GM19238 (cell line): ENCODE data around the gene MAP7D3.
"Not testable (repeated sequence)": the region's sequence is repeated elsewhere in the genome, so short reads cannot be mapped to it uniquely, and the experiment has no call there.

Experiments
- DNase-seq: peaks from one replicate; pipeline ENCODE4 v3.0.0; 2011; ENCODE audit warnings: low spot score; ENCODE audit not compliant: insufficient read length

Gene MAP7D3

DNA sequence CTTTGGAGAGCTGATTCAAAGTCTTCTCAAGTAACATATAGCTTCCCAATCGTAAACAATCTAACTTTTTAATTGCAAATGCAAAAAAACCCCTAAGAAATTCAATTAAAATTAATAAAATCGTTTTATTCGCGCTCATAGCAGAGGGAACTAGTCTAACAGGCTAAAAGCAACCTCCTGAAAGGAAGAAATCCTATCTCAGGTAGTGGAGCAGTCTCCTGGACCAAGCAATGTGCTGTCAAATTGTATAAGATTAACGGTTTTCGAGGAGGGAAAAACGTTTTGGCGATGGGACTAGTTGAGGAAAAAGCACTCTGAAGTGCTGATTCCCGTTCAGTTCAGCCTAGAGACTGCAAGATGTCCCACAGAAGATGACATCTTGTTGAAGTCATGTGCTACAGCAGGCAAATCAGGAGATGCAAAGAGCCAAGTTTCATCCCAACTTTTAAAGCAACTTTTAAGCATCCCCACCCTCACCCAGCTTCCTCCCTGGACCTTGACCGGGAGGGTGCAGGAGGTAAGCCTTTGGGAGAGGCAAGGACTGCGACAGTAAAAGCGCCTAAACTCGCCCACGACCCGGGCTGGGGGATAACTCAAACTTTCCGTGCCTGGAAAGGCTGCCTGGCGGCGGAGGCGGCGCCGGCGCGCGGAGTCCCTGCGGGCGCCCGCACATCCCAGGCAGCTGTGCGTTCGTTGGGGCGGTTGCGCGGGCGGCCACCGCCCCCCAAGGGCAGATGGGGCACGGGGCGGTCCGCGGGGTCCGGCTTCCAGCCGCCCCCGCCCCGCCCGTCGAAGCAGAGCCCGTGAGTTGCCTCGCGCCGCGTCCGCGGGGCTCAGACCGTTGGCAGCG is 784 bp downstream of the MAP7D3 start:
- DNase-seq = no peak

DNA sequence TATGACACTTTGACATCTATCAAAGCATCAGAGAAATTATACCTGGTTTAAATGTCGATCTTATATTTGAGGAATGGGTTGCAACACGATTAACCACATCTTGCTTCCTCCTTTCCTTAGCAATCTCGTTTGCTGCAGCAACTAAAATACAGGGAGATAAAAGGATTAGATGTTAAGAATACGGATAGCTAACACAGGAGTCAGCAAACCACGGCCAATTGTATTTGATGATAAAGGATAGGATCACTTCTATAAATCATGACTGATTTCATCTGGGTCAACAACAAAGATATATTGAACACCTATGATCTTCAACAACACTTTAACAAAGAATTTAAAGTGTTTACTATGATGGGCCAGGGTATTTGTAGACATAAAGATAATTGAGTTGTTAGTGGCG is 5.0 kb downstream of the MAP7D3 start:
- DNase-seq = no peak

DNA sequence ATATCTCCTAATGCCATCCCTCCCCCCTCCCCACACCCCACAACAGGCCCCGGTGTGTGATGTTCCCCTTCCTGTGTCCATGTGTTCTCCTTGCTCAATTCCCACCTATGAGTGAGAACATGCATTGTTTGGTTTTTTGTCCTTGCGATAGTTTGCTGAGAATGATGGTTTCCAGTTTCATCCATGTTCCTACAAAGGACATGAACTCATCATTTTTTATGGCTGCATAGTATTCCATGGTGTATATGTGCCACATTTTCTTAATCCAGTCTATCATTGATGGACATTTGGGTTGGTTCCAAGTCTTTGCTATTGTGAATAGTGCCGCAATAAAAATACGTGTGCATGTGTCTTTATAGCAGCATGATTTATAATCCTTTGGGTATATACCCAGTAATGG is 13.4 kb downstream of the MAP7D3 start:
- not testable (repeated sequence) for DNase-seq

DNA sequence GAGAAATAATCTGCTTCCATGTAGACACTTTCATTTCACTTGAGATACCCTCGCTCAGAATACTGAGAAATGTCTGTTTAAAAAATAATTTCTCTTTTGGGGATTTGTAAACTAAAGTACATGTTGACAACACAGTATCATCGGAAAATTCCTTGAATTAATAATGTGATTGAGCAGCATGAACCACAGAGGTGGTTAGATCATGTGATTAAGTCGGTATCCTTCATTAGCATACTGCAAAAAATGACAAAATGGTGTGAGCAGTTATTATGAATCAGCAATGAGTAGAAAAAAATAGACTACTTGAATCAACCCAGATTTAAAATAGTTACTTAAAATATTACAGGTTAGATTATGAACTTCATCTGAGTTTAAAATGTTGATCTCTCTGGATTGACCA is 14.1 kb downstream of the MAP7D3 start:
- no peak for DNase-seq

DNA sequence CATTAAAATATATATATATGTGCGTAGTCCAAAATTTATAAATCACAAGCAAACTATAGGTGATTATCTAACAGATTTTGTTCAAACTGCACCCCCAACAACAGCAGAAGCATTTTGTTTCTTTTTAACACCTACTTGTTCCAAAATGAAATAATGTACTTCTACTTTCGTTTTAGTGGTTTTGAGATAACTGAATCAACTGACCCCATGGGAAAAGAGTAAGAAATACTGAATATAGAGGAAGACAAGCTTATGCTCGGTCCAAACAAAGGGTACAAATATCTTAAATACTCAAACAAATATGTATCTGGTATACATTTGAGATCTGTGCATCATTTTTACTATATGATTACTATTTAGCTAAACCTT is 22.4 kb downstream of the MAP7D3 start:
- no peak for DNase-seq

DNA sequence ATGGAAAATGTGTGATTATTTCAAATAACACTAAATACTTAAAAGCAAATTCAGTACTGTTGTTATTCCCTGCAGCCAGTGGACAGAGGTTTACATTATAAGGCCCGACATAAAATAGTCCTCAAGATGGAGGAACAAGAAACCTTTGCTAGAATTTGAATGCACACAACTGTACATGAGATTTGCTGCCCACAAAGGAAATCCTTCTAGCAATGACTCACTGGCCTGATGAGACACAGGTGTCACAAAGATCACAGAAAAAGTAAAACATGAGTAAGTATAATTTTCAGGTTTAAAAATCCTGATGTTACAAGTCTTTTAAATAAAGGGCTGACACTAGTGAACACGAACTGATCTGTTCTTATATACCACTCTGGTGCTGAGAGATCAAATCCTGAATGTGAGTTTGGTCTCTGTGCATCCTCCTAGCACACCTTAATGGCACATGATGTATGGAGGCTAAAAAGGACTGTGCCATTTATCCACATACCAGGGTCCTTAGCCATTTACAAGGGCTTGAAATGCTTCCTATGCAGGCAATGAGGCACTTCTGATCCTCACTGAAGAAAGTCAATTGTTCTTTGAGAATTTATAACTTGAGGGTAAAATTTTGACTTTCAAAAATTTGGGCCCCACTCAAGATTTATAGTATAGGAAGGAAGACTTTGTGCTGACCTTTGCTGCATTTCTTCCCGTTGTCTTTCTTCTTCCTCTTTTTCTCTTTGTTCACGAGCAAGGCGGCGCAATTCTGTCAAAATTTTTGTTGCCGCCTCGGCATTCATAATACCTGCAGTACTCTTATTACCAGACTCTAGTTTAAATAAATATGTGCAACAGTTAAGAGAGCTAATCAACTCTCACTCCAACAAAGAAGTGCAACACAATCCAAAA is 23.0 kb downstream of the MAP7D3 start:
- no peak for DNase-seq

DNA sequence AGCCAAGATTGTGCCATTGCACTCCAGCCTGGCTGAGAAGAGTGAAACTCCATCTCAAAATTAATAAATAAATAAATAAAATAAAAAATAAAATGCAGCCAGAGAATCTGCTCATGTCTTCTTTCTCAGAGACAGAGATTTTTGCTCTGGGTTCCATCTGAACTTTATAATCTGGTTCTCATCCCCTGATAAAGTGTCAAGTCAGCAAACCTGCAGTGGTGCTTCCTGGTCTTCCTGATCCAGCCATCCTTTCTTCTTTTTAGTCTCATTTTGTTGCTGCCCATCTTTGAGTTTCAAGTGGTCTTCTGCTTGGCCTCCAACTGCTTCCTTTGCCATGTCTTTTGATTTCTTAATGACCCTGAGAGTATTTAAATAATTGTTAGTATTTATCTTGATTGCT is 24.1 kb downstream of the MAP7D3 start:
- DNase-seq = no peak

DNA sequence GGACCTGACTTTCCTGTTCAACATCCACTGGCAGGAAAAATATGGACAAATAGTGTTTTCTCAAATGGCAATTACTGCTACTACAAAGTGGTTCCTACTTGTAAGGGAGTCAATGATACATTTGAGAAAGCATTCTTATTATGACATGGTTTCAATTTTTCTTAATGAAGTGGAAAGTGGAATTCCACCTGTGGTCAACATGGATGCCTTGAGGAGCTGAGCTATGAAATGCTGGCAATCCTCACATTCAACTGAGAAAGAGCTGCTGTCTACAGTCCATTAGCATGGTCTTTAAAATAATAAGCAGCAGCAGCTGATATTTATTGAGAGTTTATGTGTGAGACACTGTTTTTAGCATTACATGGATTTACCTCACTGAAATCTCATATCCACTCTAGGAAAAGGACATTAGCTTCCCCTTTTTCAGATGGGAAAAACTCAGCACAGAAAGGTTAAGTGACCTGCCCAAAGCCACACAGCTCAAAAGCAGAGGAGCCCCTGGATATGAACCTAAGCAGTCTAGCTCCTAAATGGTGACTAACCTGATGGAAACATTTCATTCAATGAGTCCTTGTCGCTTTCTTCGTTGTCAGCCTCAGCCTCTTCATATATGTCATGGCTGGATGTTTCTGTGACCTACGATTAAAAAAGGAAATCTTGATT is 29.2 kb downstream of the MAP7D3 start:
- DNase-seq = no peak

DNA sequence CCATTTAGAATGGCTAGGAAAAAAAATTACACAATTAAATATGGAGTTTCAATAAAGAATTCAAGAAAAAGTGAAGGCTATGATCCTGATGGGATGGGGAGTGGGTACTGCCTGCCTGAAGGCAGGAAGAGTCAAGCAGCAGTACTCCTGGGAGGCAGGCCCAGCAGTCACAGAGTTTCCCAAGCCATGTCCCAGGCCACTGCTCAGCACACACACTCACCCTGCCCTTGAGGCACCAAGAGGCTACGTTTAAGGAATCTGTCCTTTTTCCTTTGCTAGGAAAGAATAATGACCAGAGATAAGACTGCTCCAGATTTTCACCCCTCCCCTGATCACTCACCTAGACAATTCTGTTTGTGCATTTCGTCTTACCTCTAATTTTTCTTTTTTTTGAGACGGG is 30.2 kb downstream of the MAP7D3 start:
- DNase-seq = no peak

DNA sequence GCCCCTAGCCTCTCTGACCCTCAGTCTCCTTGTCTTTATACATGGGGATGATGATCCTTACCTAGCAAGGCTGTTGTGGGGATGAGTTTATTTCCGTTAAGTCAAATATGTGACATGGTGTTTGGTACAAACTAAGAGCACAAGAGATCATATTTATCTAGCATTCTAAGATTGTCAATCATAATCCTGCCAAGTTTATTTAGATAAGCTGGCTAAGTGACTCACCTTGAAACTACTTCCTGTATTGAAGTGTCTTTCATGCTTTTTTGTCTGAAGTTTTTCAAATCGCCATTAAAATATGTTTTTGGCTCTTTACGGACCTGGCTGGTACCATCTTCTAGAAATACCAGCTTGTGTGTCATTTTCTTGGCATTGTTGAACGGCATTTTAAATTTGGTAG is 30.7 kb downstream of the MAP7D3 start:
- DNase-seq = no peak

DNA sequence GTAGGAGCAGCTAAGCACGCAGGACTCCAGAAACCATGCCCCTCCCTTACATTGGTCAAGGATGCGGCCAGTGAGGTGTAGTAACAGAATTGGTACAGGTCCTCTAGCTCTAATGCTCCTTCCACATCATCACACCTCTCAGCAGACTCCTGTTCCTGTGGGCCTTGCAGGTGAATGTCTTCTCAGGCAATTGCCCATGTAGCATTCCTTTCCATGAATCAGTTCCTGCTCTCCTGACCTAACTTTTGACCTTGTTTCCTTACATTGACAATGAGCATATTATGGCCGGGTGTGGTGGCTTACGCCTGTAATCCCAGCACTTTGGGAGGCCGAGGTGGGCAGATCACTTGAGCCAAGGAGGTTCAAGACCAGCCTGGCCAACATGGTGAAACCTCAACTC is 31.3 kb downstream of the MAP7D3 start:
- no peak for DNase-seq

DNA sequence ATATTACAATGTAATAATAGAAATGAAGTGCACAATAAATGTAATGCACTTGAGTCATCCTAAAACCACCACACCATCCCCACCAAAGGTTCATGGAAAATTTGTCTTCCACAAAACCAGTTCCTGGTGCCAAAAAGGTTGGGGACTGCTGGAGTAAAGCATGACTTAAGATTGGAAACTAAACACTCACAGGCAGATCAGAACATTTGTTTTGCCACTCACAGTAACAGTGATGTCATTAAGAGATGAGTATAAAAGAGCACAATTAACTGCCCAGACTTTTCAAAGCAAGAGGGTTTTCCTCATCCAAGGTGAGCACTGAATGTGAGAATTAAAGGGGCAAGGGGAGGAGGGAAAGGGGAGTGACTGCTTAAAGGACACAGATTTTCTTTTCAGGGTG is 35.6 kb downstream of the MAP7D3 start:
- no peak for DNase-seq

DNA sequence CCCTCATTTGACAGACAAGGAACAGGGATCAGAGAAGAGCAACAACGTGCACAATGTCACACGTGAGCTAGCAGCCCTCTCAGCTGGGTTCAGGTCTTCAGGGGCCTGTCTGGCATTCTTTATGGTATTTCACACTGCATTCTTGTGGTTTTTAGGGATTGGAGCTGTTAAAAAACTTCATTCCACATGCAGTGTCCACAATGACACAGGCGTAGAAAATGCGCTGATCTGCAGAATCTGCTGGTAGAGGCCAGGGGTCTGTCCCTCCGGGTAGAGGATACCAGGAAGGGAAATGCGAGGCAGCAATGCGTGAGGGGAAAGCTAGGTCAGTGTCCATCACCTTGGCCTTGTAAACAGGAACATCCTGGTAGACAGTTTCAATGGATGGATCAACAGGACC is 36.6 kb downstream of the MAP7D3 start:
- no peak for DNase-seq

DNA sequence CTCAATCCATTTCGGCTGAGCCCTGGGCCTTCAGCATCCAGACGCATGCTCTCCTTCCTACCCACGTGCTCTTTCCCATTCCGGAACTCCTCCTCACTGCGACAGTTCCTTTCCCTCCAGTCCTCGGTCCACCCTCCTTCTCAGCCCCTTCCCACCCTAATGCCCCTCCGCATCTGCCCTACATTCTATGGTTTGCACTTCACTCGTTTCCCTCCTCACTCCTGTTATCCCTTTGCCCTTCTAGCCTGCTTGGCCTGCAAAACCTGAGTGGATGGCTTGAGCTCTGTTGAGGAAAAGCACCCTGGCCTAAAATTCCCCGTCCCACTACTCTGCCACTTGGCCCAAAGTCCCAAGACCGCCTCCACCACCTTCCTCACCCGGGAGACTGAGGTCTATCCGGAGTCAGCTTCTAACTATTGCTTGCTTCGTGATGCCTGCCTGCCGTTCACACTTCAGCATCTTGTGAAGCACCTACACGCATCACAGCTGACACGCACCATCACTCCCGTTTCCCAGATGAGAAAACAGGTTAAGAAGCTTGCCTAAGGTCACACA is 38.6 kb downstream of the MAP7D3 start:
- no peak for DNase-seq

DNA sequence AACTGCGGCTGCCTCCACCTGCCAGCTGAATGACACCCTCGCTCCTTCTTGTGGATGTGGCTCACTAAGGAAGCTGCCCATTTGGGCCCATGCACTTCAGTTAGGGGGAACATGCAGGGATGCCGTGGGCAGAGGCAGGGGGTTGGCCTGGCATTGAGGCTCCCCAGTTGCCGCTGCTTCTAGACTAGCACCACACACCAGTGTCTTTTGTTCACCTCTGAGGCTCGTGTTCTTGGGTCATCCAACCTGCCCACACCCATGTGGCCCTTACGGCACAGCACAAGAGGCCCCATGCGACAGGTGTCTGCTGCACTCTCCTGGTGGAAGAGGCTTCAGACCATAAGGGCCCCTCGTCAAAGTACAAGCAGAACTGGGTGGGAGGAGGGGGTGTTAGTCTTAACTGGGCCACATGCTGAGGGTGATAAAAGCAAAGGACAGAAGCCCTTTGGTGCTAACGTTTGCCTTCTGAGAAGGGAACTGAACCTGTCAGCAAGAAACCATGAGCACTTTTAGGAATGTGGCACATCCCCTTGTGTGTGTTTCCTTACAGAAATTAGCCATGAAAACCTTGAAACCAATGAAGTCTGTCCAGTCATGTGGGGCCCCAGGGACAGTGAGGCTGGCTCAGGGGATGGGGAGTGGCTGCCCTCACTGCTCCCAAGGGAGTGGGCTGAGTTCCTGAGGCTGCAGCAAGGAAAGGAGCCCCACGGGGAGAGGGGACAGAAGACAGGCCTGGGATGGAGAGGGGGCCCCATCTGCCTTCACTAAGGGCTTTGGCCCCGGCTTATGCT is 39.2 kb downstream of the MAP7D3 start:
- no peak for DNase-seq

DNA sequence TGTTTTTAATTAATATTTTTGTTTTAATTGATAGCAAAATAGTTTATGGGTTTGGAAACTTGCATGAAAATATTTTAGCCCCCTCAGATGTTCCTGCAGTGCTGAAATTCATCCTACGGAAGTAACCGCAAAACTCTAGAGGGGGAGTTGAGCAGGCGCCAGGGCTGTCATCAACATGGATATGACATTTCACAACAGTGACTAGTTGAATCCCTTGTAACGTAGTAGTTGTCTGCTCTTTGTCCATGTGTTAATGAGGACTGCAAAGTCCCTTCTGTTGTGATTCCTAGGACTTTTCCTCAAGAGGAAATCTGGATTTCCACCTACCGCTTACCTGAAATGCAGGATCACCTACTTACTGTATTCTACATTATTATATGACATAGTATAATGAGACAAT is 40.4 kb downstream of the MAP7D3 start:
- no peak for DNase-seq

DNA sequence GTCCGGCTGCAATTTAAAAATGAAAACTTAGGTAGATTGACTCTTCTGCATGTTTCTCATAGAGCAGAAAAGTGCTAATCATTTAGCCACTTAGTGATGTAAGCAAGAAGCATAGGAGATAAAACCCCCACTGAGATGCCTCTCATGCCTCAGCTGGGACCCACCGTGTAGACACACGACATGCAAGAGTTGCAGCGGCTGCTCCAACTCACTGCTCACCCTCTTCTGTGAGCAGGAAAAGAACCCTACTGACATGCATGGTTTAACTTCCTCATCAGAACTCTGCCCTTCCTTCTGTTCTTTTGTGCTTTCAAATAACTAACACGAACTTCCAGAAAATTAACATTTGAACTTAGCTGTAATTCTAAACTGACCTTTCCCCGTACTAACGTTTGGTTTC is 41.0 kb downstream of the MAP7D3 start:
- DNase-seq = no peak

DNA sequence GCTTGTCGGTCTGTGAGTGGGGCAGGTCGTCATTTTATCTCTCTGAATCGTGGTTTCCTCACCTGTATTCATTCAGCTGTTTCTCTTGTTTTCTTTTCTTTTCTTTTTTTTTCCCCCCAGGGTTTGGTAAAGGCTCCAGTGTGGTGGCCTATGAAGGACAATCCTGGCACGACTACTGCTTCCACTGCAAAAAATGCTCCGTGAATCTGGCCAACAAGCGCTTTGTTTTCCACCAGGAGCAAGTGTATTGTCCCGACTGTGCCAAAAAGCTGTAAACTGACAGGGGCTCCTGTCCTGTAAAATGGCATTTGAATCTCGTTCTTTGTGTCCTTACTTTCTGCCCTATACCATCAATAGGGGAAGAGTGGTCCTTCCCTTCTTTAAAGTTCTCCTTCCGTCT is 41.4 kb downstream of the MAP7D3 start:
- no peak for DNase-seq

DNA sequence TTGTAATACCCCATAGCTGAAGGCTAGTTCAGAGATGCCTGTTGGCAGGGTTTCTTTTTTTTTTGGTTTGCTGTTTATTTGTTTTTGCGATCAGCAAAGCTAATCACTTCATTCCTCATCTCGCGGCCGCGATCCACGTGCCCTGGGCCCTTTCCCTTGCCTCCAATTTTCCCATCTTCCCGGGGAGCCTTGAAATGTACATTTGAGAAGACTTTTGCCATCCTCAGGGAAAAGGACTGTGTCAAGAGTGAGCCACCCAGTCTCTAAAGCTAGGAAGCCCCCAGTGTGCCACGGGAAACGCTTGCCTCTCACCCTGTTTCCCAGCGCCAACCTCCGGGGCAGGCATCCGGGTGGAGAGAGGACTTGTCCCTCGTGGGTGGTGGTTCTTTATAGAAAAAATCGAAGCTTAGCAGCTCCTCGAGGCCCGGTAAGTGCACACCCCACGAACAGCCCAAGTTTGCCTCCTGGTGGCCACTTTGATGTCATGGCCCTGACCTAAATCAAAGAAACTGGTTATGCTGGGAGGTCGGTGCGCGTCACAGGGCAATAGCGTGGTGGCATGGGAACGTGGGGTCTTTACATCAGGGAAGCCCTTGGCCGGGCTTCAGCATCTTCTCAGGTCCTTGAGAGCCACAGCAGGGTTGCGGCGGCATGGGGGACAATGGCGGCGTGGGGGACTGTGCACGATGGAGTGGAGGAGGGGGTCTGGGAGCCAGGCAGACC is 42.0 kb downstream of the MAP7D3 start:
- no peak for DNase-seq

DNA sequence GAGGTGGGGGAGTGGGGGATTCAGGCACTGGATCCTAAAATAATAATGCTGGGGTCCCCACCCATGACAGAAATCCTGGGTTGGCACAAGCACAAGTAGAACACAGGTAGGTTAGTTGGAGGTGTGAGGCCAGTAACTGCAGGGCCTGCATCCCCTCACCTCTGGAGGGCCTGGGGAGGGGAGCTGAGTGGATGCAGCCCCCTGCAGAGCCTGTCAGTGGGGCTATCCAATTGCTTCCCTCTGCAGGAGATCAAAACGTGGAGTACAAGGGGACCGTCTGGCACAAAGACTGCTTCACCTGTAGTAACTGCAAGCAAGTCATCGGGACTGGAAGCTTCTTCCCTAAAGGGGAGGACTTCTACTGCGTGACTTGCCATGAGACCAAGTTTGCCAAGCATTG is 43.7 kb downstream of the MAP7D3 start:
- DNase-seq = no peak
